SK-N-SH (cell line): ENCODE measurements around the gene PSMB10. TPM values are rescaled to one million over a fixed set of nuclear protein-coding genes. Genes with fewer than 3 reads are reported as not detected.

Experiments used
- CTCF ChIA-PET: fragments of 300-600, 350-600 bp; formaldehyde crosslinking; extraction: SDS; loops from one replicate; lab custom pipeline; 2021; lab: Yijun Ruan, JAX
- POLR2A ChIA-PET: fragments of 350-600 bp; sonication (Branson Sonifier 250); formaldehyde crosslinking; extraction: SDS; loops from one replicate; lab custom pipeline; 2020; ENCODE audit warnings: antibody characterized with exemption, inconsistent platforms; lab: Yijun Ruan, JAX
- DNase-seq: peaks from one replicate; pipeline ENCODE4 v3.0.0; 2012
- H2AFZ ChIP-seq: fragments of 200-600 bp; sonication (generic); 2 replicates; pipeline ENCODE4 v1.8.1; 2016; ENCODE audit warnings: antibody characterized with exemption, mild to moderate bottlenecking, low read depth
- H3F3A ChIP-seq: fragments of 200-600 bp; sonication (generic); replicated peaks from 2 replicates; pipeline ENCODE3; 2016; ENCODE audit warnings: antibody characterized with exemption, mild to moderate bottlenecking; ENCODE audit not compliant: insufficient read depth
- H3K27ac ChIP-seq, 2 experiments: fragments of 200-500 bp in 1 of 2; fragments of 200-600 bp in 1 of 2; sonication (Bioruptor generic) in 1 of 2; sonication (generic), shearing (Covaris generic) in 1 of 2; 2 replicates each; pipeline versions ENCODE4 v1.5.1 to v1.6.1; 2014 to 2016; ENCODE audit warnings: low read depth in 2 of 2, inconsistent platforms in 1 of 2, low read length in 1 of 2, mild to moderate bottlenecking in 1 of 2, mixed read lengths in 1 of 2
- H3K27me3 ChIP-seq: fragments of 200-600 bp; sonication (generic), shearing (Covaris generic); 2 replicates; pipeline ENCODE4 v1.6.1; 2016; ENCODE audit warnings: mixed run types; ENCODE audit not compliant: insufficient read depth
- H3K36me3 ChIP-seq, 2 experiments: fragments of 200-500 bp in 1 of 2; fragments of 200-600 bp in 1 of 2; sonication (Bioruptor generic) in 1 of 2; sonication (generic) in 1 of 2; replicated peaks in 1 of 2; 2 replicates each; pipeline versions ENCODE3 to v1.5.1; 2014 to 2016; ENCODE audit warnings: low read length in 1 of 2, mild to moderate bottlenecking in 1 of 2; ENCODE audit not compliant: insufficient read depth in 2 of 2, control insufficient read depth in 1 of 2
- H3K4me1 ChIP-seq, 2 experiments: fragments of 200-500 bp in 1 of 2; fragments of 200-600 bp in 1 of 2; sonication (Bioruptor generic) in 1 of 2; sonication (generic), shearing (Covaris generic) in 1 of 2; 2 replicates each; pipeline versions ENCODE4 v1.5.1 to v1.6.1; 2014 to 2016; ENCODE audit warnings: low read depth in 1 of 2, low read length in 1 of 2, mixed run types in 1 of 2; ENCODE audit not compliant: insufficient read depth in 2 of 2, control insufficient read depth in 1 of 2
- H3K4me2 ChIP-seq: fragments of 200-600 bp; sonication (generic), shearing (Covaris generic); 2 replicates; pipeline ENCODE4 v1.6.1; 2017; ENCODE audit warnings: mixed run types
- H3K4me3 ChIP-seq, 2 experiments: fragments of 200-500 bp in 1 of 2; fragments of 200-600 bp in 1 of 2; sonication (Bioruptor generic) in 1 of 2; sonication (generic), shearing (Covaris generic) in 1 of 2; 2 replicates each; pipeline versions ENCODE4 v1.5.1 to v1.8.1; 2014 to 2016; ENCODE audit warnings: low read depth in 2 of 2, inconsistent platforms in 1 of 2, low read length in 1 of 2, mild to moderate bottlenecking in 1 of 2, mixed read lengths in 1 of 2, moderate library complexity in 1 of 2
- H3K79me2 ChIP-seq: fragments of 200-600 bp; sonication (generic); 2 replicates; pipeline ENCODE4 v1.8.1; 2017; ENCODE audit warnings: mild to moderate bottlenecking; ENCODE audit not compliant: insufficient read depth
- H3K9ac ChIP-seq: fragments of 200-600 bp; sonication (generic); 2 replicates; pipeline ENCODE4 v1.6.1; 2017; ENCODE audit warnings: mixed run types
- H3K9me2 ChIP-seq: fragments of 200-600 bp; sonication (generic); 2 replicates; pipeline ENCODE4 v1.6.1; 2017; ENCODE audit warnings: mixed run types
- H3K9me3 ChIP-seq: fragments of 200-600 bp; sonication (generic); 2 replicates; pipeline ENCODE4 v1.6.1; 2017; ENCODE audit warnings: mixed run types, mild to moderate bottlenecking, moderate library complexity
- H4K20me1 ChIP-seq: fragments of 200-600 bp; sonication (generic); 2 replicates; pipeline ENCODE4 v1.6.1; 2017; ENCODE audit warnings: mild to moderate bottlenecking, mixed run types; ENCODE audit not compliant: insufficient read depth
- CTCF ChIP-seq: fragments of 200-600 bp; sonication (generic); IDR thresholded peaks from 2 replicates; pipeline ENCODE4 v1.6.1; 2017; ENCODE audit warnings: antibody characterized with exemption, mild to moderate bottlenecking, moderate library complexity
- GABPA ChIP-seq: IDR thresholded peaks from 2 replicates; pipeline ENCODE4 v1.4.0; 2012; ENCODE audit warnings: low read depth, mild to moderate bottlenecking
- MEF2A ChIP-seq: IDR thresholded peaks from 2 replicates; pipeline ENCODE4 v1.4.0; 2012; ENCODE audit warnings: low read depth, borderline replicate concordance
- PBX3 ChIP-seq: IDR thresholded peaks from 2 replicates; pipeline ENCODE4; 2012
- RAD21 ChIP-seq: IDR thresholded peaks from 2 replicates; pipeline ENCODE4 v1.6.1; 2012; ENCODE audit warnings: mild to moderate bottlenecking, low read length
- RCOR1 ChIP-seq: fragments of 150-350 bp; IDR thresholded peaks from 2 replicates; pipeline ENCODE4 v1.6.1; 2017; ENCODE audit warnings: antibody characterized with exemption, low read length
- RFX5 ChIP-seq: IDR thresholded peaks from 2 replicates; pipeline ENCODE4 v1.6.1; 2012; ENCODE audit warnings: mild to moderate bottlenecking, improper control_type of control experiment, low read length
- RXRA ChIP-seq: IDR thresholded peaks from 2 replicates; pipeline ENCODE4 v1.4.0; 2012; ENCODE audit warnings: low read depth, mild to moderate bottlenecking, borderline replicate concordance
- SIN3A ChIP-seq: IDR thresholded peaks from 2 replicates; pipeline ENCODE4 v1.6.1; 2012; ENCODE audit warnings: low read depth, mild to moderate bottlenecking, low read length, moderate library complexity, borderline replicate concordance
- TEAD4 ChIP-seq: IDR thresholded peaks from 2 replicates; pipeline ENCODE4 v1.4.0; 2012; ENCODE audit warnings: mild to moderate bottlenecking, borderline replicate concordance; ENCODE audit not compliant: insufficient read depth
- ZBTB33 ChIP-seq: IDR thresholded peaks from 2 replicates; pipeline ENCODE4 v1.4.0; 2012; ENCODE audit warnings: low read depth, borderline replicate concordance
- WGBS: methylation state at CpG from one replicate; pipeline ENCODE4 v1.1.6; 2017; ENCODE audit warnings: low lambda C conversion rate; 5-methylcytosine and 5-hydroxymethylcytosine counted together
- polyA plus RNA-seq, 3 experiments: library from polyadenylated mRNA; depleted of rRNA; stranded (reverse); fragments of >200 nt; gene quantifications; 2 replicates each; pipeline ENCODE4 v1.2.3, GENCODE V29; 2012

PSMB10 gene
- polyA plus RNA-seq, 1 of the 3 experiments (the other 2 are of a cell fraction): 57.8 TPM

GRCh38 chr16:67926181-67926750, 10.4 kb downstream of the PSMB10 start:
- TF ChIP-seq MEF2A (no peak), CTCF (peak; percentile 29)
- no peak overlapping the region for H3K9ac ChIP-seq
- H4K20me1 ChIP-seq: peaks cover 13% of the 10 kb centered on the region
- no peaks in the 10 kb centered on the region for H3K27me3 ChIP-seq
- peaks cover 0 to 20% of the 10 kb centered on the region in 2 experiments; a peak in 1 of 4 replicates for H3K4me1 ChIP-seq
- H3K36me3 ChIP-seq: peaks cover 0 to 44% of the 10 kb centered on the region in 2 experiments
- ChIA-PET CTCF (interaction anchor here (1.8 to 28.1 kb wide), 3 partner anchors 29 to 111 kb away, joined by 6 to 564 read pairs (median 29); partner anchors contain the start of genes EDC4, NRN1L and PSKH1), POLR2A (interaction anchor here (0.9 kb wide), 1 partner anchor 43 kb away, joined by 3 read pairs; no protein-coding TSS in a partner anchor)
- no peak overlapping the region for H3K4me2 ChIP-seq
- H3K79me2 ChIP-seq: 0 out of 2 replicates have a peak, but pooled peaks cover 3% of the 10 kb centered on the region
- H3F3A ChIP-seq: no peaks in the 10 kb centered on the region
- H3K9me2 ChIP-seq: no peaks in the 10 kb centered on the region
- H3K27ac ChIP-seq: no peak overlapping the region; a peak in 1 of 4 replicates
- H3K4me3 ChIP-seq: no peak overlapping the region
- no peak overlapping the region for H2AFZ ChIP-seq
- no peak for DNase-seq
- WGBS: 65% methylated on average over 6 of the region's 13 CpGs
- H3K9me3 ChIP-seq: no peaks in the 10 kb centered on the region

GRCh38 chr16:67924140-67924906, 12.3 kb downstream of the PSMB10 start:
- CTCF ChIA-PET: interaction anchor here (0.7 to 28.1 kb wide), 4 partner anchors 9 to 116 kb away, joined by 3 to 564 read pairs (median 18); partner anchors contain the start of genes EDC4, NRN1L and PSKH1
- no peaks in the 10 kb centered on the region for H3K27me3 ChIP-seq
- 96% methylated on average over 4 of the region's 10 CpGs for WGBS
- peaks cover 0 to 26% of the 10 kb centered on the region in 2 experiments; a peak in 1 of 4 replicates for H3K4me1 ChIP-seq
- H2AFZ ChIP-seq: no peak overlapping the region
- peaks cover 17% of the 10 kb centered on the region for H3K79me2 ChIP-seq
- no peak overlapping the region for H3K27ac ChIP-seq
- H3K9ac ChIP-seq: no peak overlapping the region
- no peak overlapping the region for H3K4me2 ChIP-seq
- POLR2A ChIA-PET: interaction anchor here (0.5 kb wide), 1 partner anchor 149 kb away, joined by 3 read pairs; no protein-coding TSS in a partner anchor
- no peak for DNase-seq
- H3F3A ChIP-seq: no peaks in the 10 kb centered on the region
- no peaks in the 10 kb centered on the region for H3K9me2 ChIP-seq
- TF ChIP-seq RFX5 (no peak), TEAD4 (no peak), RXRA (no peak), PBX3 (no peak), GABPA (no peak), RAD21 (no peak), SIN3A (no peak), RCOR1 (no peak), ZBTB33 (no peak)
- H3K9me3 ChIP-seq: no peaks in the 10 kb centered on the region
- no peak overlapping the region for H3K4me3 ChIP-seq
- H3K36me3 ChIP-seq: peaks cover 0 to 31% of the 10 kb centered on the region in 2 experiments
- H4K20me1 ChIP-seq: peaks cover 23% of the 10 kb centered on the region
